Endothelial cell of umbilical vein (primary cell): ENCODE results near the gene UGT2B7. TPM values are rescaled to one million over a fixed set of nuclear protein-coding genes. Genes with fewer than 3 reads are reported as not detected.

Source experiments
- BruUV-seq: library from RNA; stranded (reverse); fragments of 400-500 nt; replicated peaks from 2 replicates; lab custom pipeline; 2021; lab: Mats Ljungman, UMichigan
- CTCF ChIA-PET: fragments of 300-600, 350-600 bp; sonication (Branson Sonifier 250); formaldehyde crosslinking; loops from one replicate; lab custom pipeline; 2021; ENCODE audit warnings: antibody characterized with exemption, inconsistent platforms; lab: Charles Lee
- POLR2A ChIA-PET: fragments of 300-600, 350-600 bp; sonication (Branson Sonifier 250); formaldehyde crosslinking; loops from one replicate; lab custom pipeline; 2021; ENCODE audit warnings: antibody characterized with exemption, inconsistent platforms; lab: Charles Lee
- DNase-seq: peaks from one replicate; pipeline ENCODE4 v3.0.0-alpha.2; 2011; ENCODE audit warnings: low read depth, low spot score
- FAIRE-seq: peaks from 2 replicates; lab custom pipeline; 2011; peaks lifted over from hg19 to GRCh38; lab: Jason Lieb, UNC
- H2AFZ ChIP-seq: 2 replicates; pipeline ENCODE4 v1.6.0; 2012; ENCODE audit warnings: low read depth, low read length, control low read depth, inconsistent platforms
- H3K27ac ChIP-seq: 2 replicates; pipeline ENCODE4 v1.5.1; 2011; ENCODE audit warnings: low read depth, mild to moderate bottlenecking, control low read depth, low read length, moderate library complexity; ENCODE audit not compliant: insufficient read depth
- H3K27me3 ChIP-seq, 2 experiments: 2 replicates each; pipeline versions ENCODE4 v1.6.0 to v1.6.1; 2011; ENCODE audit warnings: low read length in 2 of 2, mixed read lengths in 1 of 2; ENCODE audit not compliant: control insufficient read depth in 2 of 2, insufficient read depth in 2 of 2
- H3K36me3 ChIP-seq, 2 experiments: 2 replicates in 1 of 2; 3 replicates in 1 of 2; pipeline ENCODE4 v1.5.1; 2011; ENCODE audit warnings: low read length in 2 of 2, mild to moderate bottlenecking in 1 of 2, moderate library complexity in 1 of 2; ENCODE audit not compliant: control insufficient read depth in 2 of 2, insufficient read depth in 2 of 2; ENCODE audit errors: extremely low read depth in 1 of 2
- H3K4me1 ChIP-seq: 3 replicates; pipeline ENCODE4 v1.5.1; 2011; ENCODE audit warnings: mild to moderate bottlenecking, low read length; ENCODE audit not compliant: control insufficient read depth, insufficient read depth; ENCODE audit errors: extremely low read depth
- H3K4me2 ChIP-seq: 2 replicates; pipeline ENCODE4 v1.6.1; 2011; ENCODE audit warnings: low read length, control low read depth, mixed read lengths; ENCODE audit not compliant: insufficient read depth
- H3K4me3 ChIP-seq, 3 experiments: fragments of 200-600 bp in 1 of 3; sonication (generic), shearing (Covaris generic) in 1 of 3; replicated peaks in 1 of 3; 2 replicates each; pipeline ENCODE4 v1.5.1; 2011 to 2016; ENCODE audit warnings: control low read depth in 3 of 3, low read length in 3 of 3, mild to moderate bottlenecking in 2 of 3, inconsistent platforms in 1 of 3, low read depth in 1 of 3, moderate library complexity in 1 of 3; ENCODE audit not compliant: insufficient read depth in 1 of 3
- H3K79me2 ChIP-seq: 2 replicates; pipeline ENCODE4 v1.6.0; 2012; ENCODE audit warnings: low read length, inconsistent platforms; ENCODE audit not compliant: control insufficient read depth, insufficient read depth
- H3K9ac ChIP-seq: replicated peaks from 2 replicates; pipeline ENCODE3; 2011; ENCODE audit warnings: low read length, control low read depth; ENCODE audit not compliant: insufficient read depth; ENCODE audit errors: extremely low read depth
- H3K9me1 ChIP-seq: replicated peaks from 3 replicates; pipeline ENCODE4 v1.6.0; 2011; ENCODE audit warnings: mild to moderate bottlenecking, low read length; ENCODE audit not compliant: control insufficient read depth, insufficient read depth; ENCODE audit errors: extremely low read depth
- H3K9me3 ChIP-seq: replicated peaks from 2 replicates; pipeline ENCODE4 v1.5.1; 2012; ENCODE audit warnings: low read length, inconsistent platforms; ENCODE audit not compliant: control insufficient read depth, insufficient read depth
- H4K20me1 ChIP-seq: replicated peaks from 2 replicates; pipeline ENCODE3; 2011; ENCODE audit warnings: mild to moderate bottlenecking, low read length; ENCODE audit not compliant: control insufficient read depth, insufficient read depth; ENCODE audit errors: extremely low read depth
- CTCF ChIP-seq, 2 donors: IDR thresholded peaks; 1 replicate in 1 of 2; 2 replicates in 1 of 2; pipeline ENCODE4 v1.5.1; 2011; ENCODE audit warnings: low read length in 2 of 2, mild to moderate bottlenecking in 2 of 2, moderate library complexity in 2 of 2, control low read depth in 1 of 2, inconsistent platforms in 1 of 2, low read depth in 1 of 2; ENCODE audit not compliant: insufficient read depth in 1 of 2; ENCODE audit errors: extremely low read depth in 1 of 2
- EZH2 ChIP-seq: IDR thresholded peaks from 2 replicates; pipeline ENCODE4 v1.6.1; 2012; ENCODE audit warnings: borderline replicate concordance, low read depth, mild to moderate bottlenecking, moderate library complexity, low read length, inconsistent platforms; ENCODE audit not compliant: severe bottlenecking
- FOS ChIP-seq: IDR thresholded peaks from 2 replicates; pipeline ENCODE4 v1.6.1; 2011; ENCODE audit warnings: mild to moderate bottlenecking, low read length, moderate library complexity, borderline replicate concordance; ENCODE audit not compliant: insufficient read depth
- GATA2 ChIP-seq: IDR thresholded peaks from 2 replicates; pipeline ENCODE4 v1.7.0; 2011; ENCODE audit warnings: low read depth, mild to moderate bottlenecking, moderate library complexity, mixed read lengths, low read length; ENCODE audit not compliant: insufficient read length, insufficient read depth
- JUN ChIP-seq: IDR thresholded peaks from 2 replicates; pipeline ENCODE4 v1.6.1; 2011; ENCODE audit warnings: borderline replicate concordance, low read depth; ENCODE audit not compliant: insufficient read length, insufficient read depth
- MYC ChIP-seq: IDR thresholded peaks from one replicate; pipeline ENCODE4 v1.6.1; 2011; ENCODE audit warnings: mild to moderate bottlenecking, low read depth, low read length
- POLR2A ChIP-seq: IDR thresholded peaks from 2 replicates; pipeline ENCODE4 v1.6.1; 2012; ENCODE audit warnings: low read depth, mild to moderate bottlenecking, control low read depth, low read length
- POLR2AphosphoS5 ChIP-seq: IDR thresholded peaks from 2 replicates; pipeline ENCODE4 v1.6.1; 2012; ENCODE audit warnings: low read depth, mild to moderate bottlenecking, control low read depth, low read length, moderate library complexity; ENCODE audit not compliant: insufficient read depth
- dilution Hi-C: fragments of 300-500 bp; cut with MboI; formaldehyde crosslinking; loops from one replicate; pipeline ENCODE4 v1.15.0; 2019; ENCODE audit warnings: low sequenced_read_pairs; ENCODE audit not compliant: extremely low pct_ligation_motif_present
- intact Hi-C: fragments of 100-400 bp; cut with micrococcal nuclease; formaldehyde crosslinking; loops from one replicate; pipeline ENCODE4 v1.10.0; 2022
- polyA plus RNA-seq, 4 experiments: library from polyadenylated mRNA; depleted of rRNA in 3 of 4; stranded (reverse) in 3 of 4; unstranded in 1 of 4; fragments of >200 nt; gene quantifications; 2 replicates each; pipeline versions ENCODE4 v1.2.1 to v1.2.3, GENCODE V29; 2011 to 2012; ENCODE audit warnings: missing spikeins in 1 of 4
- total RNA-seq: library from RNA; stranded (reverse); gene quantifications from 2 replicates; pipeline ENCODE4 v1.2.3, GENCODE V29; 2021
- TF ChIP-seq, protein P1 (sequence below): IDR thresholded peaks from 2 replicates; pipeline ENCODE4 v1.6.1; 2011; ENCODE audit not compliant: insufficient read depth, insufficient read length

Gene UGT2B7
- total and polyA plus RNA-seq, 2 donors (not counting 3 experiments of a cell fraction or from before 2014, with no cell fraction given) = not detected

DNA sequence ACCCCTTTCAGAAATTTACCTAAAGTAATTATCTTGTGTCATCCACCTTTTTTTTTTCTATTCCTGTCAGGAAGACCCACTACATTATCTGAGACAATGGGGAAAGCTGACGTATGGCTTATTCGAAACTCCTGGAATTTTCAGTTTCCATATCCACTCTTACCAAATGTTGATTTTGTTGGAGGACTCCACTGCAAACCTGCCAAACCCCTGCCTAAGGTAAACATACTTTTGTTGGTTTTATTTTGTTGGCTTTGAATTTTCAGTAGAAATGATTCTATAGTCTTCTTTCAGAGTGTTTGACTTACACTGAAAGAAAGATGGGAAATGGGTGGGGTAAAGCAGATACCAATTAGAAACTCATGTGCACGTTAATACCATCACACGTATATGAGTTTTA is 2.2 kb downstream of the UGT2B7 start:
- CTCF ChIA-PET = interaction anchor here (3.8 kb wide), 1 partner anchor 37 kb away, joined by 15 read pairs; no protein-coding TSS in a partner anchor

More for the DNA sequence above, 2.2 kb downstream of the UGT2B7 start:
- Histone ChIP-seq H4K20me1 (no peaks in the 10 kb centered on the region), H3K4me2 (no peak overlapping the region), H2AFZ (no peak overlapping the region), H3K9me3 (no peaks in the 10 kb centered on the region), H3K9me1 (no peaks in the 10 kb centered on the region), H3K79me2 (no peaks in the 10 kb centered on the region), H3K27ac (no peak overlapping the region), H3K4me3 (no peak overlapping the region), H3K27me3 (no peaks in the 10 kb centered on the region), H3K36me3 (no peaks in the 10 kb centered on the region), H3K4me1 (peaks cover 13% of the 10 kb centered on the region), H3K9ac (no peak overlapping the region)
- dilution Hi-C loops (no loop called here), intact Hi-C loops (no loop called here)
- BruUV-seq = no TSS peak
- TF ChIP-seq POLR2AphosphoS5 (no peak), FOS (no peak), EZH2 (no peak), CTCF (IDR thresholded peaks at IDR 0.05; ENCODE audit: extremely low read depth in 1 of 2, insufficient read depth in 1 of 2, low read depth in 1 of 2, low read length in 2 of 2) (no peak), POLR2A (no peak), MYC (no peak), JUN (no peak), GATA2 (no peak)
- TF ChIP-seq, protein P1, sequence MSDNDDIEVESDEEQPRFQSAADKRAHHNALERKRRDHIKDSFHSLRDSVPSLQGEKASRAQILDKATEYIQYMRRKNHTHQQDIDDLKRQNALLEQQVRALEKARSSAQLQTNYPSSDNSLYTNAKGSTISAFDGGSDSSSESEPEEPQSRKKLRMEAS = no peak
- no peak for FAIRE-seq
- no peak for DNase-seq
- POLR2A ChIA-PET = no interaction called here
